GM19193 (cell line): ENCODE results near the gene NR2E3.

Experiments
- POLR2A ChIP-seq: IDR thresholded peaks from 4 replicates; pipeline ENCODE4 v1.6.1; 2011; ENCODE audit not compliant: insufficient read depth, insufficient read length; ENCODE audit errors: extremely low read depth

The NR2E3 gene

DNA sequence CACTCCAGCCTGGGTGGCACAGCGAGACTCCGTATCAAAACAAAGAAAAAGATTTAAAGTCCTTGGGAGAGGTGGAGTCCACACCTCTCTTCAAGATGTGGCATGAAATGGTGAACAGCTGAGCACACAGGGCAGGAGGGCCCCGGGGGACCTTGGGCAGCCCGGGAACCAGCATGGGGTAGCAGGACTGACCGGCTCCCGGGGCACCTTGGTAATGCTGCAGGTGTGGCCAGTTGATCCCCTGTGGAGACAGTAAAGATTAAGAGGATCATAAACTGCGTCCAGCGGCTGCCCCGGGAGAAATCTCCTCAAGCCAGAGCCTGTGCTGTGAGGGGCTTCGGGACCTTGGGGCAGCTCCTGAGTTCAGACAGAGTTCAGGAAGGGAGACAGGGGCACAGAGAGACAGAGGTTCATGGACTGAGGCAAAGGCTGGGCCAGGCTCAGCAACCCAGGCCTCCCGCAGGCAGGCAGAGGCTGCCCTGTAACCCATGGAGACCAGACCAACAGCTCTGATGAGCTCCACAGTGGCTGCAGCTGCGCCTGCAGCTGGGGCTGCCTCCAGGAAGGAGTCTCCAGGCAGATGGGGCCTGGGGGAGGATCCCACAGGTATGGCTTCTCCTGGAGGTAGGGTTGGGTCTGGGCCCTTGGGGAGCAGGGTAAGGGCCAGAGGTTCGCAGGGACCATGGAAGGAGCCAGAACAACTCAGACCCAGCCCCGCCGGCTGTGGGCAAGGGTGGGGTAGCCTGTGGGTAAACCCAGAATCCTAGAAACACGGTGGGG is at the start of gene NR2E3:
Gene NR2E3 (plus strand): TSS at position 299 of the 780 bp plus-strand sequence. CDS start 190 bp downstream, at position 489.
- TF ChIP-seq POLR2A: no peak

DNA sequence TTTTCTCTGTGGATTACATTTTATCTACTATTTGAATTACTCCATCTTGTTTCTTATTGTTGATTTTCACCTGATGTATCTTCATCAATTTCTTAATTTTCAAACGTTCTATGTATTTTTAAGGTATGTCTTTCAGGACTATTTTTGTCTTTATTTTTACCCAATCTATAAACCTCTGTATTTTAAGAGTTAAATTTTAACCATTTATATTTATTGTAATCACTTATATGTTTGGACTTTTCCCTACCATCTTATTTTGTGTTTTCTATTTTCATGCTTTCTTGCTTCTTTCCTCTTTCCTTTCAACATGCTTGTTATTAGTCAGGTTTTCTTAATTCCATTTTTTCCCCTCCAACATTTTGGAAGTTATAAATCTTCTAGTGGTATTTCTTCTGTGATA is 49.5 kb upstream of the NR2E3 start:
- TF ChIP-seq POLR2A: no peak

DNA sequence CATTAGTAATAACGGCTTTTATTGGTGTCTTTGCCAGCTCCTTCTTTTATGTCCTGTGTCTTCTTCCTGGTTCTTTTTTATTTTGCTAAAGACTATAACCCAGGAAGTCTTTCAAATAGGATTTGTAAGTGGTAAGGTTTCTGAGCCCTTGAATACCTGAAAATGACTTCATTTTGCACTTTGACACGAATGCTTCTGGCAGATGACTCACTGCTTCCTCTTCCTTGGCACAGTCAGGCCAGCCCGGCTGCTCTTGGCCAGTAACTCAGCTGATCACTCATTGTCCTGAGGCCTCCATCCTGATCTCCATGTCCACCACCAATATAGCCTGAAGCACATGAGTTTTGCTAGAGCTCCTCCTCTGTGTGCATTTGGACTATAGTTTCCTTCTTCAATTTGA is 48.7 kb upstream of the NR2E3 start:
- TF ChIP-seq POLR2A: no peak

DNA sequence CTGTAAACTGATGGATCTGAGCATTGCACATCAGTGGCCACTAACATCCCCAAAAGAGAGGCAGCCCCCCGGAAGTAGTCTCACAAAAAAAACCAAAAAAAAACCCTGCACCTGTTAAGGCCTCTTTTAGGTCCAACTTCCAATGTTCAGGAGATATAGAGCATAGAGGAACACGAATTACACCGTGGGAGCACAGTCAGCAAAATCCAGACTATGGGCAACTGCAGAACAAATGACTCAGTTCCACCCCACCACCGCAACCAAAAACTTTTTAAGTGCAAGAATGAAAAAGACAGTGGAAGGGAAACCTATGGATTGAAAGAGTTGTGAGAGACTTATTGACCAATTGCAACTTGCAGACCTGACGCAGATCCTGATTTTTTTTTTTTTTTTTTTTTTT is 42.2 kb upstream of the NR2E3 start:
- no peak for TF ChIP-seq POLR2A

DNA sequence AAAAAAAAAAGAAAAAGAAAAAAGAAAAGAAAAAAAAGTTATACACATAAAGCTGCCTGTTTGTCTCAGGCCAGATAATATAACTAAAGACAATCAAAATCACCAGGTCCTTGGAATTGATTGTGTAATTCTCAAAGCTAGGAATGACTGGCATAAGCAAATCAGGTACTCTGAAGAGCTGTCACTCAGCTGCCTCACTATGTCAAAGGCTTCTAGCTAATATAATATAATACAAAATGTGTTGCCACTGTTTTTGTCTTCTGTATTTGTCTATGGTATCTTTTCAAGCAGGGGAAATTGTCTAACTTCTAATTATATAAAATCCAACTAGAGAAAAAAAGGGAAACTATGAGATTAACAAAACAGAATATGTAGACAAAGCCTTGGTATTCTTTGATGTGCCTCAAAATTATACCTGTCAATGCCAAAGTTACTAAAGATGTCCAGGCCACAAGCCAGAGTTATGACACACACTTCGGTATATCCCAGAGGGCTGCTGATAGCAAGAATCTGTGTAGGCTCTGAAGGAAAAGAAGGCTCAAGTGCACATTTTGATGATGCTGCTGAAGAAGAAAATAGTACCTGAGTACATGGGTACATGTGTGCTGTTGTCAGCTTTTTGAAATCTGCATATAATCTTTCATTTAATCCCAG is 37.0 kb upstream of the NR2E3 start:
- TF ChIP-seq POLR2A: no peak

DNA sequence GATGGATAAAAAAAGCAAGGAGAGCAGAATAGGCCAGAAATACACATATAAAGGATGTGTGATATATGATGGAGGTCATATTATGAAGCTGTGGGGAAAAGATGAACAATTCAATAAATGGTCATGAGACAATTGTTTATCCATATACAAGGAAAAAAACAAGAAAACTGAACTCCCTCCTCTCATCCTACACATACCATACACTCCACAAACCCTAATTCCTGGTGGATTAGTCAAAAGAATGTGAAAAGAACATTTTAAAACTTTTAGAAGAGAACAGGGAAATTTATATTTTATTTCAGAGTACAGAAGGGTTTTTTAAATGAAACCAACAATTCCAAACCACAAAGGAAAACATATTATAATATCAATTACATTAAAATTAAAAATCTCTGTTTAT is 34.5 kb upstream of the NR2E3 start:
- TF ChIP-seq POLR2A: no peak

DNA sequence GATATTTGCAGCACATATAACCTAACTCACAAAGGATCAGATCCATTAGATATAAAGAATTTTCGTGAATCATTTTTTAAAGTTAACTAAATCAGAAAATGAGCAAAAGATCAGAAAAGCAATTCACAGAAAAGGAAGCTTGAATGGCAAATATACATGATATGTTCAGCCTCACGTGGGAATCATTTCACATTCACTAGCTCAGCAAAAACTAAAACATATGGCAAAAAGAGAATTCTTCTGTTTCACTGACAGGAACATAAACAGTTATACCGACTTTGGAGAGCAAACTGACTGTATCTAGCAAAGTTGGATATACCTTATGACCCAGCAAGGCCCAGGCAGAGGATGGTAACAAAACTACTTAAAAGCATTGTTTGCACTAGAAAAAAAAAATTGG is 34.0 kb upstream of the NR2E3 start:
- TF ChIP-seq POLR2A: no peak

DNA sequence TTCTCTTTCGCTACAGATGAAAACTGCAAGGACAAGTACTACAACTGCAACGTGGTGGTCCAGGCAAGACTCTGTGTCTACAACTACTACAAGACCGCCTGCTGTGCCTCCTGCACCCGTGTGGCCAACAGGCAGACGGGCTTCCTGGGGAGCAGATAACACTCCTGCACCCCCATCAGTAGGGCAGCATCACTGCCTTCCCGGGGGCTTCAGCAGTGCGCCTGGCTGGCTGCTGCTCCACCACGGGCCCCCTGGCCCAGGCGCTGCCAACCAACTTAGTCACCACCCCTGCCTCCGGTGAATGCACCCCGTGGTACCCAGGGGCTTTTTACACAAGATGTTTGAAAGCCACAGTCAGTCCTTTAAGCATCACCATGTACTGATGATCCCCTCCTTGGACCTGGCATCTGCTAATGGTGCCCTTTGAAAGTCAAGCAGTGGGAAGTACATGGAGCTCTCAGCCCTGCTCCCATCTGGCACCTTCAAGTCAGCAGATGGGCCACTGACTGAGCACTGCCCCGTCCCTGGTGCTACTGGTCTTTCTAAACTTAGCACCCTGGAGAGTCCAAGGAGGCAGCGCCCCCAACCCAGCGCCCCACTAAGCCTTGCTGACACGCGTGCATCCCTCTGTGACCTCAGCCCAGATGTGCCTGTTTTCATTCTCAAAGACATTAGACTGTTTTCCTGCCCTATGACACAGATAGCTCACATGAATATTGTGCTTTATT is 33.0 kb upstream of the NR2E3 start:
- TF ChIP-seq POLR2A: no peak

DNA sequence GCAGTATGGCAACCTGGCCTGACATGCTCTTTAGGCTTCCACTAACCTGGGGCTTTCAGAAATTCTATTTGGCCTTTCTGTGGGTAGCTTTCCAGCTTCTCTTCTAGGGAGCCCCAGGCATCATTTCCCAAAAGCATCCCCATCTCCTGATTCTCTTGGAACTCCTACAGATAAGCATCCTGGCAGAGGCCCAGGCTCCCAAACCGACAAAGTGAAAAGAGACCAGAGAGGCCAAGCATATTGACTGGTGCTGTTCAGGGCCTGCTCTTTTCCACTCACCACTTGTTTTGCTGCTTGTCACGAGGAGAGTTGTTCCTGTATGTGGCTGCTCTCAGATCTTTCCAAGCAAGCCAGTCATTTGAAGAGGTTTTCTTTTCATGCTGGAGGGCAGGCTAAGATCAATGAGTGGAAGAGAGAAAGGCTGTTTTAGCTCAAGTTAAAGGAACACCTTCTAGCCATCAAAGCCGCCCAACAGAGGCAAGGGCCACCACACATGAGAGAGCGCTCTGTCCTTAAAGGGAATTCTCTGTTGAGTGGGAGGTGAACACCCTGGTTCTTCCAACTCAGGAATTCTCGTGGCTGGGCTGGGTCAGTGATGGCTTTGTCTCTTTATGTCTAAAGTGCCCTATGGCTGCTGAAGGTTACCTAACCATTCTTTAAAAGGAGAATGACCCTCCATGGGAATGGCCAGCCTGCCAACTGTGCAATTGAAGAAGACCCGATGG is 31.1 kb upstream of the NR2E3 start:
- TF ChIP-seq POLR2A: no peak

DNA sequence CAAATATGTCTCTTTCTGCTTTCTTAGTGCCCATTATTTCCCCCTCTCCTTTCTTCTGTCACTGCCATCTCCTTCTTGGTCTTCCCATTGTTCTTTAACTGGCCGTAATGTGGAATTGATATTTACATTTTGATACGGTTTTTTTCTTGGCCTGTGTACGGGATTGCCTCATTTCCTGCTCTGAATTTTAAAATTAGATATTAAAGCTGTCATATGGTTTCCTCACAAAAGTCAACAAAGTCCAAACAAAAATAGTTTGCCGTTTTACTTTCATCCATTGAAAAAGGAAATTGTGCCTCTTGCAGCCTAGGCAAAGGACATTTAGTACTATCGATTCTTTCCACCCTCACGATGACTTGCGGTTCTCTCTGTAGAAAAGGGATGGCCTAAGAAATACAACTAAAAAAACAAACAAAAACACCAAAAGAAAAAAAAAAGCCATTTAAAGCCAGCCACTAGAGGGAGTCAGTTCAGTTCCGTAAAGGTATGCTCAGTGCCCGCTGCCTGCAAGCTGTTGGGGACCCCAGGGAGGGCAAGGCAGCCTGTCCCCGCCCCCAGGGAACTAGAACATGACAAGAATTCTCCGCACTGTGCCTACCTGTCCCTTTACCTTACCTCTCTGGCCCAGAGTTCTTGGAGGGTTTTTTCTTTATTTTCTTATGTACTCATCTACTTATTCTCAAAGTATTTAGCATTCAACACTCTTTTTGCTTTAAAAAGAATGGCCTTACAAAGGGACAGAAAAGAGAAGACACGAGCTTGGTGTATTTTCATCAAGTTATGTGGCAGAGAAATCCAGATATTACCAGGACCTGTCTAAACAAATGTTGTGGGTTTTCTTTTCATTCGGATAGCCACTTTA is 30.0 kb upstream of the NR2E3 start:
- TF ChIP-seq POLR2A: no peak

DNA sequence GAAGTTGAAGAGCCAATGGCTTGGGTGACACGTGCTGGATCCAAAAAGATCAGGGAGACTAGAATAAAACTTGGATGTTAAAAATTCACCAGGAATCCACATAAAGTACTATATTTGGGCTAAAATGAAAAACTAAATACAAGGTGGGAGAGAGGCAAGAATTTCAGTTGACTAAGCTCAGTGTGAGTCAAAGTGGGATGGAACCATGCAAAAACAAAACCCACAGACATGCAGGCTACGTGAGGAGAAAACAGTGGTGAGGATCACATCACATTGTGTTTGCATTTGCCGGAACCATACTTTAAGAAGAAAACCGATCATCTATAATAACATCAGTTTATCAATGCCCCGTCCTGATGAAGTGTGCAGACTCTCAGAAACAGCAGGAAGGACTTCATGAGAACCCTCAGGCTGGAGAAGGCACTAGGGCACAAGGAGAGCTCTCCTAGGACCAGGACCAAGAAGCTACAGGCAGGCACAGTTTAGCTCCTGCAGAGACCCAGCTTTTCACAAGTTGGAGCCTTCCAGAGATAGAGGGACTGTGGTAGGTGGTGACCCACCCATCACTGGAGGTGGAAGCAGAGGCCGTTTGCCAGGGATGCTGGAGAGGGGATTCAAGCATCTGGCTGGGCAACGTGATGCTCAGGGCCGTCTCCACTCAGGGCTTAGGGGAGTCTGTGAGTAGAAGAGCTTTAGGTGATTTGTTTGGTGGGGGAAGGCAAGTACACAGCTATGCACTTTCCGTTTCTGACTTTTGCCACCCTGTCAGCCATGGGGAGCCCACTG is 29.0 kb upstream of the NR2E3 start:
- no peak for TF ChIP-seq POLR2A

DNA sequence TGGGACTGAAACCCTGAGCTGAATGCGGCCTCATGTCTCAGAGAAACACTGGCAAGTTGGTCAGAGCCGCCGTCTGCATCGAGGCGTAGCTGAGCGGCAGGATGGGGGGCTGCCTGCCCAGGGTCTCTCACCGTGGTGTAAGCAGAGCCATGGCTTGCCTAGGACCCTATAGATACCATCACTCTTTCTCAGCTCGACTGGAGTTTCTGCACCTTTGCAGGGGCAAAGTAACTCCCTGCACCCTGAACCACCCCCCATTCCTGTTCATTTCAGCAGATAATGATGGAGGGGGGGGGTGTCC is 28.4 kb upstream of the NR2E3 start:
- no peak for TF ChIP-seq POLR2A

DNA sequence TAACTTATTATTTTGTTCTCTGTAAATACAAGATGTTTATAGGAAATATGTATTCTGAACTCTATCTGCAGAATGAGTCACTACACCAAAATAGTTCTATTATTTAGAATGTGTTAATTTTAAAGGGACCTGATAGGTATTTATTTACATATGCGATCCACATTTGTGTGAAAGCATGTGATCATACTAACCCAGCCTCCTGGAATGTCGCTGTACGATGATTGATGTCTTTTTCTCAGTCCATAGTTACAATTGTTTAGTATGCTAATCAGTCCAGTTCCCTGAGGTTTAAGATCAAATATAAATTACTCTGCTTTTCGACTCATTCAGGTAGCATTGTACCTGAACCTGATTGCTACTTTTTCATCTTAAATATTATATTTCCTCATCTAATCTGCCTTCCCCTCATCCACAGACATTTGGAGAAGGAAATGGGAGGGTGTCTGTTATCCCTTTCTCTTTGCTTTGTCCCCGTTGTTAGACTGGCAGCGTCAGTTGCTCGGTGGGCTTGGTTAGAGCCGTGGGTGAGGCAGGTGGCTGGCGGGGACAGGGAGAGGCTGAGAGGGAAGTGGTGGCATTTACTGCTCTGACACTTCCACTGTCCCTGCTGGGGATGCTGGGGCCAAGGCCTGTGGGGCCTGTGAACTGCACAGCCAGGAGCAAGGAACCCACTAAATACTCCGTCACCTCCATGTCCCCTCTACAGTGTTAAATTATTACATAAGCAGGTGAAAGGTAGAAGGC is 27.8 kb upstream of the NR2E3 start:
- no peak for TF ChIP-seq POLR2A

DNA sequence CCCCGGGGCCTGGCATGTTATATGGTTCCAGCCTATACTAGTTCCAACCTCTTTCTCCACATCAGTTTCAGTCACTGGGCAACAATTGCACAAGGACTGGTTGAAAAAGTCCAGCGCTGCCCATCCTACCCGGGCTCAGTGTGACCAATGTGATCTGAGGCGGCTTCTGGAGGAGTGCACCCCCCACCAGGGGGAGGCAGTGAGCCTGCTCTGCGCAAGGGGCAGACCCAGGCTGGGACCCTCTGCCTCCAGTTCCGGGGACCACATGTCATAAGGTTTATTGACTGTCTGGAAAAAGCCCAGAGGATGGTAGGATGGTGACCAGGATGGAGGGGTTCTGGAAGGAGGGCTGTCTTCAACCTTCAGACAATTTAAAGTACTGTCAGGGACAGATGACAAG is 25.6 kb upstream of the NR2E3 start:
- no peak for TF ChIP-seq POLR2A

DNA sequence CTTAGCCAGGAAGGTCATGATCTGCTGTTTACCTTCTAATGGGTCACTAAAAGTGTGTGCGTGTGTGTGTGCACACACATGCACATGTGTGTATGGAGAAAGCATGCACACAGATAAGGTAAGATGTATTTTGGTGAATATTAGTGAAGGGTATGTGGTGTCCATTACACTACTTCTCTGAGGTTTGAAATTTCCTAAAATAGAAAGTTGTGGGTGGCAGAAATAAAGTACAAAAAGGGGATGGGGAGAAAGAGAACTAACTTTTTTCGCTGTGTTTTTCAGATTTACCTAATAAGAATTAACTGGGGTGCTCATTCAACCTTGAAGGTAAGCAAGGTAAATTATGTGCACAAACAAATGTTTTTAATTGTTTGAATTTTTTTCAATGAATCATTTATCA is 24.4 kb upstream of the NR2E3 start:
- TF ChIP-seq POLR2A: no peak
